Measurements from ENCODE around the gene KRABD2.

The KRABD2 gene

GRCh38 chr17:8376271-8377067, at the start of gene KRABD2:
KRABD2 (minus strand) TSS chr17:8376704.
- Mint-ChIP-seq H3K36me3 (ENCODE audit: low read depth) (peaks cover 46% of the 10 kb centered on the region), H3K27ac (peak within 1 kb of the TSS; percentile 80), H3K4me1 (ENCODE audit: low read depth) (peaks cover 58% of the 10 kb centered on the region), H3K4me3 (peak within 1 kb of the TSS; percentile 87), H3K9me3 (no peaks in the 10 kb centered on the region), H3K27me3 (ENCODE audit: low read depth) (no peaks in the 10 kb centered on the region)
- DNase-seq = peak; percentile 93
- CTCF ChIA-PET = interaction anchor here (0.6 to 1.6 kb wide), 8 partner anchors 10 to 60 kb away, joined by 3 to 7 read pairs (median 3); no protein-coding TSS in a partner anchor
- intact Hi-C loops (cut with micrococcal nuclease) = no loop called here

GRCh38 chr17:8421571-8421970, 45.1 kb upstream of the KRABD2 start:
- H3K36me3 Mint-ChIP-seq (ENCODE audit: low read depth) = no peaks in the 10 kb centered on the region
- H3K4me1 Mint-ChIP-seq (ENCODE audit: low read depth) = no peaks in the 10 kb centered on the region
- CTCF ChIA-PET = interaction anchor here (0.6 to 2.5 kb wide), 2 partner anchors 12 to 191 kb away, joined by 3 to 13 read pairs; no protein-coding TSS in a partner anchor
- no peaks in the 10 kb centered on the region for H3K9me3 Mint-ChIP-seq
- H3K27me3 Mint-ChIP-seq (ENCODE audit: low read depth) = peaks cover 15% of the 10 kb centered on the region
- no peak overlapping the region for H3K4me3 Mint-ChIP-seq
- DNase-seq = no peak
- intact Hi-C loops (cut with micrococcal nuclease) = no loop called here
- no peak overlapping the region for H3K27ac Mint-ChIP-seq

GRCh38 chr17:8420041-8420934, 43.8 kb upstream of the KRABD2 start:
- H3K27me3 Mint-ChIP-seq (ENCODE audit: low read depth) = peaks cover 15% of the 10 kb centered on the region
- DNase-seq = no peak
- no peaks in the 10 kb centered on the region for H3K4me1 Mint-ChIP-seq (ENCODE audit: low read depth)
- no peaks in the 10 kb centered on the region for H3K9me3 Mint-ChIP-seq
- no peak overlapping the region for H3K27ac Mint-ChIP-seq
- H3K4me3 Mint-ChIP-seq = no peak overlapping the region
- intact Hi-C loops (cut with micrococcal nuclease) = no loop called here
- H3K36me3 Mint-ChIP-seq (ENCODE audit: low read depth) = no peaks in the 10 kb centered on the region
- CTCF ChIA-PET = interaction anchor here (2.5 kb wide), 1 partner anchor 10 kb away, joined by 13 read pairs; no protein-coding TSS in a partner anchor

- Mint-ChIP-seq H3K4me3 (no peak overlapping the region), H3K36me3 (ENCODE audit: low read depth) (no peaks in the 10 kb centered on the region), H3K27ac (no peak overlapping the region), H3K4me1 (ENCODE audit: low read depth) (no peaks in the 10 kb centered on the region), H3K27me3 (ENCODE audit: low read depth) (peaks cover 13% of the 10 kb centered on the region), H3K9me3 (no peaks in the 10 kb centered on the region)
- CTCF ChIA-PET = interaction anchor here (2.5 kb wide), 1 partner anchor 9 kb away, joined by 13 read pairs; no protein-coding TSS in a partner anchor
- no peak for DNase-seq
- intact Hi-C loops (cut with micrococcal nuclease) = loop anchor here (10.0 kb wide), 2 partner anchors 475 to 575 kb away; no protein-coding TSS in a partner anchor
Observed at GRCh38 chr17:8419305-8419704, 42.8 kb upstream of the KRABD2 start.

GRCh38 chr17:8418471-8418870, 42.0 kb upstream of the KRABD2 start:
- Mint-ChIP-seq H3K4me3 (no peak overlapping the region), H3K27ac (no peak overlapping the region), H3K36me3 (ENCODE audit: low read depth) (no peaks in the 10 kb centered on the region), H3K9me3 (no peaks in the 10 kb centered on the region), H3K27me3 (ENCODE audit: low read depth) (peaks cover 13% of the 10 kb centered on the region), H3K4me1 (ENCODE audit: low read depth) (peaks cover 1% of the 10 kb centered on the region)
- DNase-seq = no peak
- intact Hi-C loops (cut with micrococcal nuclease) = loop anchor here (10.0 kb wide), 2 partner anchors 476 to 576 kb away; no protein-coding TSS in a partner anchor
- CTCF ChIA-PET = no interaction called here

- no peak overlapping the region for H3K27ac Mint-ChIP-seq
- intact Hi-C loops (cut with micrococcal nuclease) = loop anchor here (10.0 kb wide), 2 partner anchors 477 to 577 kb away; no protein-coding TSS in a partner anchor
- no peak for DNase-seq
- no peak overlapping the region for H3K4me3 Mint-ChIP-seq
- no peaks in the 10 kb centered on the region for H3K9me3 Mint-ChIP-seq
- peaks cover 13% of the 10 kb centered on the region for H3K27me3 Mint-ChIP-seq (ENCODE audit: low read depth)
- no peaks in the 10 kb centered on the region for H3K36me3 Mint-ChIP-seq (ENCODE audit: low read depth)
- CTCF ChIA-PET = no interaction called here
- H3K4me1 Mint-ChIP-seq (ENCODE audit: low read depth) = peaks cover 6% of the 10 kb centered on the region
Observed at GRCh38 chr17:8417806-8418205, 41.3 kb upstream of the KRABD2 start.

GRCh38 chr17:8413938-8414337, 37.4 kb upstream of the KRABD2 start:
- intact Hi-C loops (cut with micrococcal nuclease) = loop anchor here (10.0 kb wide), 2 partner anchors 481 to 581 kb away; no protein-coding TSS in a partner anchor
- H3K27ac Mint-ChIP-seq = no peak overlapping the region
- H3K36me3 Mint-ChIP-seq (ENCODE audit: low read depth) = no peaks in the 10 kb centered on the region
- no peak for DNase-seq
- no peaks in the 10 kb centered on the region for H3K9me3 Mint-ChIP-seq
- CTCF ChIA-PET = no interaction called here
- peaks cover 7% of the 10 kb centered on the region for H3K27me3 Mint-ChIP-seq (ENCODE audit: low read depth)
- H3K4me1 Mint-ChIP-seq (ENCODE audit: low read depth) = peaks cover 14% of the 10 kb centered on the region
- no peak overlapping the region for H3K4me3 Mint-ChIP-seq

- H3K9me3 Mint-ChIP-seq = no peaks in the 10 kb centered on the region
- H3K36me3 Mint-ChIP-seq (ENCODE audit: low read depth) = no peaks in the 10 kb centered on the region
- peaks cover 10% of the 10 kb centered on the region for H3K27me3 Mint-ChIP-seq (ENCODE audit: low read depth)
- intact Hi-C loops (cut with micrococcal nuclease) = loop anchor here (10.0 kb wide), 2 partner anchors 481 to 581 kb away; no protein-coding TSS in a partner anchor
- CTCF ChIA-PET = interaction anchor here (1.2 kb wide), 1 partner anchor 24 kb away, joined by 3 read pairs; no protein-coding TSS in a partner anchor
- no peak overlapping the region for H3K27ac Mint-ChIP-seq
- H3K4me3 Mint-ChIP-seq = no peak overlapping the region
- H3K4me1 Mint-ChIP-seq (ENCODE audit: low read depth) = peaks cover 14% of the 10 kb centered on the region
- no peak for DNase-seq
Observed at GRCh38 chr17:8413328-8413727, 36.8 kb upstream of the KRABD2 start.

GRCh38 chr17:8412089-8412488, 35.6 kb upstream of the KRABD2 start:
- Mint-ChIP-seq H3K9me3 (no peaks in the 10 kb centered on the region), H3K36me3 (ENCODE audit: low read depth) (no peaks in the 10 kb centered on the region), H3K4me1 (ENCODE audit: low read depth) (peaks cover 14% of the 10 kb centered on the region), H3K27me3 (ENCODE audit: low read depth) (peaks cover 12% of the 10 kb centered on the region), H3K27ac (no peak overlapping the region), H3K4me3 (no peak overlapping the region)
- CTCF ChIA-PET = interaction anchor here (0.6 to 1.2 kb wide), 5 partner anchors 25 to 393 kb away, joined by 3 to 4 read pairs (median 3); no protein-coding TSS in a partner anchor
- no peak for DNase-seq
- intact Hi-C loops (cut with micrococcal nuclease) = loop anchor here (10.0 kb wide), 2 partner anchors 483 to 583 kb away; no protein-coding TSS in a partner anchor

GRCh38 chr17:8410883-8411238, 34.4 kb upstream of the KRABD2 start:
- peaks cover 8% of the 10 kb centered on the region for H3K27me3 Mint-ChIP-seq (ENCODE audit: low read depth)
- intact Hi-C loops (cut with micrococcal nuclease) = loop anchor here (1.0 to 10.0 kb wide), 6 partner anchors 24 to 584 kb away; partner anchors contain the start of gene NDEL1
- DNase-seq = no peak
- no peaks in the 10 kb centered on the region for H3K36me3 Mint-ChIP-seq (ENCODE audit: low read depth)
- H3K27ac Mint-ChIP-seq = no peak overlapping the region
- H3K4me1 Mint-ChIP-seq (ENCODE audit: low read depth) = peaks cover 14% of the 10 kb centered on the region
- no peaks in the 10 kb centered on the region for H3K9me3 Mint-ChIP-seq
- CTCF ChIA-PET = interaction anchor here (0.6 to 2.5 kb wide), 13 partner anchors 10 to 394 kb away, joined by 3 to 29 read pairs (median 4); no protein-coding TSS in a partner anchor
- H3K4me3 Mint-ChIP-seq = no peak overlapping the region

- H3K9me3 Mint-ChIP-seq = no peaks in the 10 kb centered on the region
- intact Hi-C loops (cut with micrococcal nuclease) = loop anchor here (1.0 to 10.0 kb wide), 6 partner anchors 25 to 585 kb away; partner anchors contain the start of gene NDEL1
- CTCF ChIA-PET = interaction anchor here (0.6 to 2.5 kb wide), 30 partner anchors 10 to 491 kb away, joined by 3 to 29 read pairs (median 3); partner anchors contain the start of gene MYH10
- peak; percentile 87 for DNase-seq
- no peaks in the 10 kb centered on the region for H3K36me3 Mint-ChIP-seq (ENCODE audit: low read depth)
- peak overlapping the region; percentile 8 for H3K4me3 Mint-ChIP-seq
- H3K27me3 Mint-ChIP-seq (ENCODE audit: low read depth) = peaks cover 8% of the 10 kb centered on the region
- H3K27ac Mint-ChIP-seq = no peak overlapping the region
- peaks cover 14% of the 10 kb centered on the region for H3K4me1 Mint-ChIP-seq (ENCODE audit: low read depth)
Observed at GRCh38 chr17:8409966-8410882, 33.7 kb upstream of the KRABD2 start.

Measured in activated naive CD4-positive, alpha-beta T cell treated with anti-CD3 and anti-CD28 coated beads for 36 hours (primary cell).